Measurements from ENCODE around the gene WDR33. TPM values are rescaled to one million over a fixed set of nuclear protein-coding genes. Genes with fewer than 3 reads are reported as not detected.

WDR33 gene
- total and polyA plus RNA-seq, 8 donors: 7.9 to 99.9 (median 20.3) TPM

- Histone ChIP-seq H3K27me3 (peaks cover 0 to 58% (median 28%) of the 10 kb centered on the region in 3 donors), H3K4me1 (peaks cover 14 to 68% (median 39%) of the 10 kb centered on the region in 4 donors), H3K4me3 (peak overlapping the region; percentile 65 to 82 (median 78)), H3K9me3 (no peaks in the 10 kb centered on the region), H3K27ac (peak overlapping the region; percentile 47 to 94 (median 86)), H3K36me3 (no peaks in the 10 kb centered on the region)
- peak in 1 of 2 donors; percentile 20 for DNase-seq
- TF ChIP-seq POLR2A (IDR thresholded peaks at IDR 0.05): no peak
- no peak for TF ChIP-seq EP300 (IDR thresholded peaks at IDR 0.05)
- no peak for TF ChIP-seq POLR2AphosphoS5 (IDR thresholded peaks at IDR 0.05)
- TF ChIP-seq CTCF (IDR thresholded peaks at IDR 0.05): no peak
- 67 to 78% (median 74%) methylated on average over 17 of the region's 17 CpGs for WGBS, 5 donors
- intact Hi-C loops (cut with DNase I; ENCODE audit: low total_unique reads): no loop called here
Measured at GRCh38 chr2:127673291-127674069, 137.5 kb downstream of the WDR33 start.

GRCh38 chr2:127672341-127673224 is 138.4 kb downstream of the WDR33 start:
- H3K27ac ChIP-seq: peak overlapping the region; percentile 14 to 94 (median 86)
- WGBS, 5 donors: 69 to 74% (median 73%) methylated on average over 14 to 20 of the region's 20 CpGs

GRCh38 chr2:127671557-127672302 is 139.2 kb downstream of the WDR33 start:
- Histone ChIP-seq H3K27ac (peak overlapping the region in 4 of 5 donors; percentile 85 to 94 (median 87)), H3K9me3 (no peaks in the 10 kb centered on the region), H3K4me3 (peak overlapping the region; percentile 65 to 82 (median 78)), H3K27me3 (peaks cover 0 to 54% (median 24%) of the 10 kb centered on the region in 3 donors), H3K36me3 (no peaks in the 10 kb centered on the region), H3K4me1 (peaks cover 8 to 62% (median 38%) of the 10 kb centered on the region in 4 donors)
- TF ChIP-seq CTCF (IDR thresholded peaks at IDR 0.05): no peak
- no peak for TF ChIP-seq EP300 (IDR thresholded peaks at IDR 0.05)
- no peak for TF ChIP-seq POLR2AphosphoS5 (IDR thresholded peaks at IDR 0.05)
- 64 to 76% (median 70%) methylated on average over 12 to 14 of the region's 14 CpGs for WGBS, 5 donors
- peak in 1 of 2 donors; percentile 17 for DNase-seq
- intact Hi-C loops (cut with DNase I; ENCODE audit: low total_unique reads): no loop called here

More at GRCh38 chr2:127672341-127673224, 138.4 kb downstream of the WDR33 start:
- DNase-seq: peak in 1 of 2 donors; percentile 23
- intact Hi-C loops (cut with DNase I; ENCODE audit: low total_unique reads): no loop called here
- TF ChIP-seq POLR2AphosphoS5 (IDR thresholded peaks at IDR 0.05) (no peak), EP300 (IDR thresholded peaks at IDR 0.05) (no peak), CTCF (IDR thresholded peaks at IDR 0.05) (no peak), POLR2A (IDR thresholded peaks at IDR 0.05) (no peak)
- Histone ChIP-seq H3K4me3 (peak overlapping the region; percentile 65 to 82 (median 78)), H3K36me3 (no peaks in the 10 kb centered on the region), H3K9me3 (no peaks in the 10 kb centered on the region), H3K4me1 (peaks cover 14 to 68% (median 39%) of the 10 kb centered on the region in 4 donors), H3K27me3 (peaks cover 0 to 58% (median 28%) of the 10 kb centered on the region in 3 donors)
